ENCODE data around the gene EPC2.

Gene EPC2

DNA sequence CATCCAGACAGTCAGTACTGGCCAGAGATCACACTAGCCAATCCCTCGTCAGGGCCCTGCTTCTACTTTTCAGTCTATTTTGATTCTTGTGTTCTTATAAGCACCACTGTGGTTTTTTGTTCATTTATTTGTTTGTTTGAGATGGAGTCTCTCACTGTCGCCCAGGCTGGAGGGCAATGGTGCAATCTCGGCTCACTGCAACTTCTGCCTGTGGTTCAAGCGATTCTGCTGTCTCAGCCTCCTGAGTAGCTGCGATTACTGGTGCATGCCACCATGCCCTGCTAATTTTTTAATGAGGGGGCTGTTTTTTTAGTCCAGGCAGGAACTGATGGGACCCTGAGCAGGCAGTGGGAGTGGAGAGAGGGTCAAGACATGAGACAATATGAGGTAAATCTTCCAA lies 165.5 kb downstream of the EPC2 start:
- no peak for DNase-seq (ENCODE audit: low read depth)

DNA sequence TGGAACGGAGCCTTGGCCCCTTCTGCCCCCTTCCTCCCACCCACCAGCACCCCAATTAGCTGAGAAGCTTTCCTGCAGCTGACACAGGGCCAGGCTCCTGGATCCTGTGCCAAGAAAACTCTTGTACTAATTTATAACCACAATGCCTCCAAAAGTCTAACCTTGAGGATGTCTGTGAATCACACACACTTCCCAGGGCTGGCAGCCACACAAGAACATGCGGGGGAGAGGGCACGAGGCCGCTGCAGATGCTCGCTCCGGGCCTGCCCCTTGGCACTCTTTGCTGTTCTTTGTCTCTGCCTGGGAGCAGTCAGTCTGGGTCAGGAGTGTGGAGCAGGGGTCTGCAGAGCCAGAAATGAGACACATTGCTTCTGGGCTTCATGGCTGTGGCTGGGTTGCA lies 167.8 kb downstream of the EPC2 start:
- peak; percentile 49 for DNase-seq (ENCODE audit: low read depth)

DNA sequence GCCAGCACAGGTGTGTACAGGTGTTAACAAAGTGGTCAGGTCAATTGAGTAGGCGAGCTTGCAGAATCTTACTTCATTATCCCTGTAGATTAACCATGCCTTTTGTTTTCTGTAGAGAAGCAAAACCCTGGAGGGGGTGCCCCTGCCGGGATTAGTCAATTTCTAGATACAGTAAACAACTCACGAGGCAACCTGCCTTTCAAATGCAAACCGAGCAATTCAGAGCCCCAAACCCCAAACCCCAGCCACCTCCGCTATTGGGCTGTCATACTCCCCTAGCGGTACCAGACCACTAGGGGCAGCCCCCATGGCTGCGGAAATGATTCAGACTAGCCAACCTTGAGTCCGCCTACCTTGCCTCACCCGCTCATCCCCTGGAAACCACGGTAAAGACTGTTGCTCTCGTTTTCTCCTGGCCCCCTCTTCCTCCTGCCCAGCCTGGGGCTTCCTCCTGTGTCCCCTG lies 169.1 kb downstream of the EPC2 start:
- no peak for DNase-seq (ENCODE audit: low read depth)

- DNase-seq (ENCODE audit: low read depth), result peak; percentile 31
These were observed 169.8 kb downstream of the EPC2 start for GRCh38 chr2:148814143-148814859.

DNA sequence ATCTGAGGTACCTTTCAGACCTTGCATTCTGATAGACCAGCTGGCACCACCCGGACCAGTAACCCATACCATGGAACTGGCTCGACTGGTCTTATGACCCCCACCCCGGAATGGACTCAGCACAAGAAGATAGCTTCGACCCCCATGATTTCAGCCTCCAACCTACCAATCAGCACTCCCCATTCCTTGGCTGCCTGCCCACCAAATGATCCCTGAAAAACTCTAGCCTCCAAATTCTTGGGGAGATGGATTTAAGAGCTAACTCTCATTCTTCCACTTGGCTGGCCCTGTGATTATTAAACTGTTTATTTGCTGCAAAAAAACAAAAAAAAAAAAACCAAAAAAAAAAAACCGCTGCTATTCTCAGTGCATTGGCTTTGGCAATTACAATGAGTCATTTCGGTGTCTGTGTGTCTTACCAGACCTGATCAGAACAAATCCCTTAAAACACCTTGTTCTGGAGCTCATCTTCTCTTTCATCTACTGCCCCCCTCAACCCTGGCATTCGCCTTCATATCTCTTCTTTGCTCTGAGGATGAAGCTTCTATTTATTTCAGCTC lies 170.4 kb downstream of the EPC2 start:
- DNase-seq (ENCODE audit: low read depth), result no peak

GRCh38 chr2:148816176-148816575 lies 171.6 kb downstream of the EPC2 start:
- no peak for DNase-seq (ENCODE audit: low read depth)

DNA sequence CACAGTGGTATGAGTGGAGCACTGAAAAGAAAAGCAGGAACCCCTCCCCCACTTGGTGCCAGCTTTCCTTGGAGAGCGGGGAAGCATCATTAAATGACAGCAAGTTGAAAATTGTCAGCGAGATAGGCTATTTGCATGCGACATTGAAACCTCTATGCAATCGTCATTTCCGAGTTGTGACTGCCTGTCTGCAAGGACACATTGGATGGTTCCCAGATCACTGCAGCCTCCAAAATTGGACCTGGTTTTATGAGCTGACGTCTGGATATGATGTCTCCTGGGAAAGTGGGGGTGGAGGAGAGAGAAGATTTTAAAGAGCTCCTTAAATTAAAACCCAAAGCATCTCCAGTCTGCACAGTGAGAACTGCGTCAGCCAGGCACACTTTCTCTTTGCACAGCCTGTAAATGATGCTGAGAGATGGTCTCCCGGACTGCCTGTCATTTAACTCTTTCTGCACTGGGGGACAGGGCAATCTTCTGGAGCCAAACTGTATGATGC lies 172.7 kb downstream of the EPC2 start:
- DNase-seq (ENCODE audit: low read depth), result no peak

DNA sequence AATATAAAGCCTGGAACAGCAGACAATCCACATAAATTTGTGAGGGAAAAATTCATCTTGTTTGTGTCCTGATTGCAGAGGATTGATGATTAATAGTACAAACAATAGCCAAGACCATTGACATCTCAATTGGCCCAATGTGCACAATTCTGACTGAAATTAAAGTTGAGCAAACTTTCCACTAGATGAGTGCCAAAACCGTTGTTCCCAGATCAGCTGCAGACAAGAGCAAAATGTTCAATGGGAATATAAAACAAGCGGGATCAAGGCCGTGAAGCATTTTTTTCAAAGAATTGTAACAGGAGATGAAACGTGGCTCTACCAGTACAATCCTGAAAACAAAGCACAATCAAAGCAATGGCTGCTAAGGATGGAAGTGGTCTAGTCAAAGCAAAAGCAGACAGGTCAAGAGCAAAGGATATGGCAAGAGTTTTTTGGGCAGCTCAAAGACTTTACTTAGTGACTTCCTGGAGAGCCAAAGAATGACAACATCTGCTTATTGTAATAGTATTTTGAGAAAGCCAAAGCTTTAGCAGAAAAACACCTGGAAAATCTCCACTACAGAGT lies 174.6 kb downstream of the EPC2 start:
- no peak for DNase-seq (ENCODE audit: low read depth)

DNA sequence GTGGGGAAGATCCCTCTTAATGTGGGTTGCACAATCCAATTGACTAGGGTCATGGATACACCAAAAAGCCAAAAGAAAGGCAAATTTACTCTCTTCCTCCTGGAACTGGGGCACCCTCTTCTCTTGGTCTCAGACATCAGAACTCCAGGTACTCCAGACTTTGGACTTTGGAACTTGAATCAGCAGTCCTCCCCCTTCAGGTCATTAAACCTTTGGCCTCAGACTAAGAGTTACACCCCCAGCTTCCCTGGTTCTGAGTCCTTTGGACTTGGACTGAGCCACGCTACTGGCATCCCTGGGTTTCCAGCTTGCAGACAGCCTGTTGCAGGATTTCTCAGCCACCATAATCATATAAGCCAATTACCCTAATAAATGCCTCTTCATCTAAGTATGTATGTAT lies 179.6 kb downstream of the EPC2 start:
- DNase-seq (ENCODE audit: low read depth), result no peak

DNA sequence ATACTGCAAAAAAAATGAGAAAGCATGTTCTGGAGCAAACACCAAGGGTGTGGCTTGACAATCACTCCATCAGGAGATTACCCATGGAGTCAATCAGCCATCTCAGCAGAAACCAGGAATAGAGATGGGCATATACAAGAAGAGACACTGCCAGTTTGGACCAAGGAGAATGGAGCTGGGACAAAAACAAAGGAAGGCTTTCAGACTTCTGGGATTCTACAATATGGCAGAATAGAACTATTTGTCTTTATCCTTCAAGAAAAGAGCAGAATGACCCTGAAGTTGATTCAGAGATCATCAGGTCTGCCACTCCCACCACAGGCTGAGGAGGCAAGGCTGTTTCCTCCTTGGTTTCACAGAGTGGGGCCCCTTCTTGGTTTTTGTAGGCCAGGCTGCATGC lies 182.2 kb downstream of the EPC2 start:
- DNase-seq (ENCODE audit: low read depth), result no peak

- DNase-seq (ENCODE audit: low read depth), result no peak
These were observed 184.4 kb downstream of the EPC2 start for GRCh38 chr2:148828941-148829340.

GRCh38 chr2:148829618-148830017 lies 185.1 kb downstream of the EPC2 start:
- DNase-seq (ENCODE audit: low read depth), result no peak

DNA sequence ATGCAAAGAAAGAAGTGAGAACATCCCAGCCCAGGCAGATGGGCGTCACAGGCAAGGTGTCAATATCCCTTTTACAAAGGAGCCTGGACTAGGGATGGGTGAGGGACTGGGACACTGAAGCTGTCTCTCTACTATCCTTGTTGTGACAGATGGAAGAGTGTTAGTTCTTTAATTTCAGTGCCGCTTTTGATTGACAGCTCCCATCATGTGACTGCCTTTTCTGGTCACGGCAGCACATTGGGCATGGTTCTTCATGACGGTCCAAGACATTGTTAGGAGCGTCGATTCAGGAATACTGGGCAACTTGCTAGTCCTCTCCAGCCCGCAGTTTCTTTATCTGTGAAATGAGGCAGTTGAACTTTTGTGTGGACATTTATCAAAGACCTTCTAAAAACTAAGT lies 188.1 kb downstream of the EPC2 start:
- DNase-seq (ENCODE audit: low read depth), result no peak

Measured in fibroblast of the conjunctiva (primary cell).